ENCODE measurements around the gene ARID4B. TPM values are rescaled to one million over a fixed set of nuclear protein-coding genes. Genes with fewer than 3 reads are reported as not detected.
A peak's percentile ranks its signal among the peaks of the same experiment; 100 is the strongest.

Gene ARID4B
- total and polyA plus RNA-seq, 2 of the 13 experiments (the other 11 are each of a cell fraction or from before 2014, with no cell fraction given), result 9.7 to 24.6 TPM

- ChIA-PET POLR2A (interaction anchor here (0.7 to 1.4 kb wide), 14 partner anchors 14 to 558 kb away, joined by 3 to 15 read pairs (median 3); partner anchors contain the start of gene TOMM20), CTCF (ENCODE audit: low intra/inter-chr PET ratio, low total read pairs) (no interaction called here)
- DNase-seq (ENCODE audit: low spot score), result peak; percentile 89
- ATAC-seq, result peak; percentile 93
- intact Hi-C loops (cut with micrococcal nuclease; ENCODE audit: unreplicated experiment), result loop anchor here (5.0 to 10.0 kb wide), 3 partner anchors 34 to 664 kb away; partner anchors contain the start of gene TOMM20
- peak within 1 kb of the TSS; percentile 44 for H2AFZ ChIP-seq (ENCODE audit: low read length)
- H3K36me3 ChIP-seq (replicated peaks in 1 of 2; ENCODE audit: control insufficient read depth in 1 of 2, insufficient read depth in 2 of 2, low read length in 2 of 2), result peaks cover 4 to 23% of the 10 kb centered on the region in 2 experiments; a peak in 3 of 5 replicates
- no TSS peak for BruUV-seq (replicated peaks)
- no peaks in the 10 kb centered on the region for H3K27me3 ChIP-seq (ENCODE audit: control insufficient read depth in 1 of 2, insufficient read depth in 2 of 2, low read length in 2 of 2)
- H3K27ac ChIP-seq (ENCODE audit: extremely low read length, insufficient read depth, low read length), result peak within 1 kb of the TSS; percentile 85
- under 1% methylated on average over 38 of the region's 52 CpGs for WGBS (ENCODE audit: low lambda C conversion rate)
- in situ Hi-C loops (cut with HindIII; ENCODE audit: extremely low pct_ligation_motif_present, low pct_unique_long_range_greater_than_20kb), result no loop called here
- H3K79me2 ChIP-seq (ENCODE audit: insufficient read depth, low read length), result peaks cover 41% of the 10 kb centered on the region
- H3K4me2 ChIP-seq (ENCODE audit: low read depth, low read length), result peak within 1 kb of the TSS; percentile 77
- H3K9ac ChIP-seq (ENCODE audit: insufficient read depth, low read depth, low read length), result peak within 1 kb of the TSS; percentile 86
- peaks cover 51% of the 10 kb centered on the region for H3K4me1 ChIP-seq (ENCODE audit: insufficient read depth, low read length)
- peak within 1 kb of the TSS; percentile 75 to 91 (median 76) for H3K4me3 ChIP-seq (replicated peaks in 1 of 3; ENCODE audit: insufficient read depth in 1 of 3, low read depth in 2 of 3, low read length in 3 of 3)
- H3K9me3 ChIP-seq (ENCODE audit: low read length), result no peaks in the 10 kb centered on the region
- peak; percentile 48 for FAIRE-seq
- H4K20me1 ChIP-seq (ENCODE audit: insufficient read depth, low read length), result no peaks in the 10 kb centered on the region; the same call in 1 of the 2 replicates
- TF ChIP-seq NFIC (IDR thresholded peaks at IDR 0.05; ENCODE audit: low read length), result no peak
- peak; percentile 91; the same call in 1 of the 2 replicates for TF ChIP-seq ZNF749 (CRISPR knock-in tag; IDR thresholded peaks at IDR 0.05; ENCODE audit: borderline replicate concordance)
- no peak; the same call in 1 of the 2 replicates for TF ChIP-seq TMF1 (CRISPR knock-in tag; IDR thresholded peaks at IDR 0.05; ENCODE audit: low read depth)
- peak; percentile 81; the same call in 1 of the 2 replicates for TF ChIP-seq KLF9 (CRISPR knock-in tag; IDR thresholded peaks at IDR 0.05; ENCODE audit: low read depth)
- TF ChIP-seq SMAD3 (CRISPR knock-in tag; IDR thresholded peaks at IDR 0.05), result no peak; the same call in 1 of the 2 replicates
- no peak for TF ChIP-seq NR1H2 (CRISPR knock-in tag; IDR thresholded peaks at IDR 0.05; ENCODE audit: borderline replicate concordance, low read depth)
- TF ChIP-seq CHCHD3 (CRISPR knock-in tag; IDR thresholded peaks at IDR 0.05), result no peak
- TF ChIP-seq SAP130 (CRISPR knock-in tag; IDR thresholded peaks at IDR 0.05; ENCODE audit: low read depth), result peak; percentile 97
- TF ChIP-seq MTF1 (CRISPR knock-in tag; IDR thresholded peaks at IDR 0.05), result peak; percentile 85
- TF ChIP-seq ZNF124 (CRISPR knock-in tag; IDR thresholded peaks at IDR 0.05), result no peak; the same call in 1 of the 2 replicates
- peak; percentile 78; the same call in 1 of the 2 replicates for TF ChIP-seq ZNF761 (CRISPR knock-in tag; conservative IDR thresholded peaks at IDR 0.05)
- TF ChIP-seq PRDM10 (CRISPR knock-in tag; IDR thresholded peaks at IDR 0.05; ENCODE audit: low read depth), result peak; percentile 38; the same call in 1 of the 2 replicates
- TF ChIP-seq KDM3A (CRISPR knock-in tag; IDR thresholded peaks at IDR 0.05; ENCODE audit: low read depth), result peak; percentile 8; the same call in 1 of the 2 replicates
- peak; percentile 38; the same call in 1 of the 2 replicates for TF ChIP-seq PAX8 (CRISPR knock-in tag; IDR thresholded peaks at IDR 0.05; ENCODE audit: borderline replicate concordance)
- peak; percentile 75 for TF ChIP-seq YY1 (IDR thresholded peaks at IDR 0.05; ENCODE audit: insufficient read depth, insufficient replicate concordance, low read depth, low read length)
- peak; percentile 58 for TF ChIP-seq ARID5B (CRISPR knock-in tag; IDR thresholded peaks at IDR 0.05)
Observed at GRCh38 chr1:235160957-235161684, 166.9 kb downstream of the ARID4B start, which contains the start of gene RBM34. Gene RBM34 (minus strand): TSS chr1:235161250. CDS start chr1:235161226, 24 bp downstream.

Measured in HepG2 (cell line).